NCI-H526 (cell line): Measurements from ENCODE around the gene SETD5.

Source experiments
- DNase-seq, 2 experiments: peaks; one replicate each; lab custom pipeline; 2025; lab: John Stamatoyannopoulos, UW

The SETD5 gene

GRCh38 chr3:9514956-9515355 is 117.5 kb downstream of the SETD5 start:
- no peak for DNase-seq

DNA sequence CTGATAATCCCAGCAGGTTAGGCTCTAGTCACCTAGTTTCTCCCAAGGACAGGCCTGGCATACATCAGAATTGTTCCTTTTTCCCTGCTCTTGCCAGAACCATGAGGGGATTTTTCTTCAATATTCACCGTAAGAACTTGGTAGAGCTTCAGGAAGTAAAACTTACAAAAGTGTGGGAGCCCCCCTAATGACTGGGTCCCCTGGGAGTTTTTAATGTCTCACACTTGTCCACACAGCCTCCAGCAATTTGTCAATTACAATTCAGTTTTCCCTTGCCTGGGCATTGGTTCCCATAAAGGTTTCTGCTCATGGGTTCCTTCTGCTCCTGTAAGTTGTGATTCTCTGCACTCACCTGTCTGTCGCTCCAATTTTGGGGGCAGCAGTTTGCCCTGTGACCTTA is 127.7 kb downstream of the SETD5 start:
- DNase-seq: no peak
